ENCODE data around the gene ALG8.
"Not testable (repeated sequence)": the region's sequence is repeated elsewhere in the genome, so short reads cannot be mapped to it uniquely, and the experiment has no call there.

Gene ALG8

DNA sequence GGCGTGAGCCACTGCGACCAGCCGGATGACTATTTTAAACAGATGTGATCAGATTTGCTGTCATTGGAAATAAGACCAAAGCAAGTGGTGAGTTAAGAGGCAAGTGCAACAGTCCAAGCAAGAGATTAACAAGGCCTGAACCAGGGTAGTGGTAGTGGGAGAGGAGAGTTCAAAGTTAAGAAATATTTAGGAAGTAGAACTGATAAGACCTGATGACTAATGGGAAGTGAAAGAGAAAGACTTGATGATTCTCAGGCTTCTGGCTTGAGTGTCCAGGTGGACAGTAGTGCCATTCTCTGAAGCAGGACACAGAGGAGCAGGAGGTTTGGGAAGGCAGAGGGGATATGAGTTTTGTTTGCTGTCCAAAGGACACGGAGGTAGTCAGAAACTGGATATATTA lies 67.0 kb downstream of the ALG8 start:
- no peak for DNase-seq (ENCODE audit: low read depth in 1 of 2, low spot score in 1 of 2)

DNA sequence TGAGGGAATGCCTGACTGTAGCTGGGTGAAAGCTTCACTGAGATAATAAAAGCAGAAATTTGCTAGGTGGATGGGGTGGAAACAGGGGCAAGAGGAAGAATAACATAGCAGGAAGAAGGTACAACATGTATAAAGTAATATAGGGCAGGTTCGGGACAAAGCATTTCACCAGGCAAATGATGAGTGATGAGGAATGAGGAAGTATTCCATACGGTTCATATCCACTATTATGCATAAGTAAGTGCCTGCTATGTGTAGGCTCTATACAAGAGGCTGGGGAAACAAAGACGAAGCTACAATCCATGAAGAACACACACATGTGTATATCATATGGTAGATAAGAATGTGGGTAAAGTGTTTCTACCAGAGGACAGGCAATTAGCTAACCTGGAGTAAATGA lies 67.7 kb downstream of the ALG8 start:
- no peak for DNase-seq (ENCODE audit: low read depth in 1 of 2, low spot score in 1 of 2)

DNA sequence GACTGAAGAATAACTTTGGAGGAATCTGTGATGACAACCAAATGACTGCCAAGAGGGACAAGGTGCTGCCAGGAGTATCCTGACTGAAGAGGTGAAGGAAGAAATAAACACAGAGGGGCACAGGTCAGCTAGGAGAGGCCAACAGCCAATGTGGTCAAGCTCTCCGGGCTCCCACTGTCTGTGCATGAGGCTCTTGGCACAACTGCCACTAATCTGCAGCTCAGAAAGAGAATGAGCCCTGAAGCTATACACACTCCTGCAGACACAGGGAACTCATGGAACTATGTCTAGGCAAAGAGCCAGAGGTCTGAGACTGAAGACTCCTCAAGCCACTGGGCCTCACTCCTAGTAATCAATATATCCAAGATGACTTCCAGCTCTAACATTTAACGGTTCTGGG lies 68.8 kb downstream of the ALG8 start:
- DNase-seq (ENCODE audit: low read depth in 1 of 2, low spot score in 1 of 2) = no peak

DNA sequence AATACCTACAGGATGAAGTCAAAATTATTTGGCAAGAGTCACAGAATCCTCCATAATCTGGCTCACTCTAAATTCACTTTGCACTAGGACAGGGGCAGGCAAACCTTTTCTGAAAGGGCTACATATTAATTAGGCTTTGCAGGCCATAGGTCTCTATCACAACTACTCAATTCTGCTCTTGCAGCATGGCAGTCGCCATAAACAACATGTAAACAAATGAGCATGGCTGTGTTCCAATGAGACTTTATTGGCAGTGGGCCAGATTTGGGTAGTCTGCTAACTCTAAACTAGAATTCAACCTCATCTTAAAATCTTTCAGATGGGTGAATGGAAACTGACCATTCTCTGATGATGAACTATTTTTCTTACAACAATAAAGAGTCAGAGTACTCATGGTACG lies 70.0 kb downstream of the ALG8 start:
- no peak for DNase-seq (ENCODE audit: low read depth in 1 of 2, low spot score in 1 of 2)

DNA sequence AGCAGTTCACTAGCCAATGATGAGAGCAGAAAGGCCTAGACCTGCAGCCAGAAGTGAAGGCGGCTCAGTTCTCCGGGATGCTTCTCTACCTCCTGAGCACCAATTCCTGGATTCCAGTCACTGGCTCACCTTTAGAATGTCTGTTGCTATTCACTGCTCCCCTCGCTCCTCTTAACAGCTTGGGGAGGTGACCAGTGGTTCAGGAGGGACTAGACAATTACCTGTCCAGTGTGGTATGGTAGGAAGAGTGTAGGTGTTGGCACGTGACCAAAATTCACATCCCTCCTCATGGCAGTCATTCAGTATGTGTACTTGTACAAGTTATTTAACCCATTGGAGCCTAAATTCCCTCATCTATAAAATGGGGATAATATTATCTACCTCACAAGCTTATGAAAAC lies 71.7 kb downstream of the ALG8 start:
- no peak for DNase-seq (ENCODE audit: low read depth in 1 of 2, low spot score in 1 of 2)

DNA sequence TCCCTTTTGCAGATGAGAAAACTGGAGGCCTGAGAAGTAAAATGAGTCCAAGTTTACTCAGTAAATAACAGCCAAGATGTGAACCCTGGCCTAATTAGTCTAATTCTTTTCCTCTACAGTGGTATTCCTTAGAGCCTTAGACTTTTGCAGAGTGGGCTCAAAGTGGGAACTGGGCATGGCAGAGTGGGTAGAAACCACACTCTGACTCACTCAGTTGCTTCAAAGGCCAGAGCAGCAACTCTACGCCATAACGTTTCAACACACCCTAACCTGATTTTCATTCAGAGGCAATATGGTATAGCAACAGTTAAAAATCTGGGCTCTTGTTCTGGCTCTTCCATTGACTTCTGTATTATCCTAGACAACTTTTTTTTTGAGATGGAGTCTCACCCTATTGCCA lies 73.0 kb downstream of the ALG8 start:
- DNase-seq (ENCODE audit: low read depth in 1 of 2, low spot score in 1 of 2) = no peak

DNA sequence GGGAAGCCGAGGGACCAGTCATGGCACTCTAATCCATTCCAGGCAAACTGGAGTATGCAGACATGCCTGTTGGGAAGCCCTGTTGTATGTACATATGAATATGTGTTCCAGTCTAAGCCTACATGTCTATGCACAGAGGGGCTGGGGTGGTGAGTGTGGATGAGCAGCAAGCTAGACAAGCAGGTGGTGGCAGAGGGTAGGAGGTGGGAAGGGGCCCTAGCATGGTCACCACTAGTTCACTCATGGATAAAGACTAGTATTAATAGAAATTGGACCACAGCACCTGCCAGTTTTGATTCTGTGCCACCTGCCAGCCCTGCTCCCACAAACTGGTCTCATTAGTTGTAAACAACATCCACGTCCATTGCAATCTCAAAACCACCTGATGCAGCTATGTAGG lies 74.2 kb downstream of the ALG8 start:
- DNase-seq (ENCODE audit: low read depth in 1 of 2, low spot score in 1 of 2) = no peak

DNA sequence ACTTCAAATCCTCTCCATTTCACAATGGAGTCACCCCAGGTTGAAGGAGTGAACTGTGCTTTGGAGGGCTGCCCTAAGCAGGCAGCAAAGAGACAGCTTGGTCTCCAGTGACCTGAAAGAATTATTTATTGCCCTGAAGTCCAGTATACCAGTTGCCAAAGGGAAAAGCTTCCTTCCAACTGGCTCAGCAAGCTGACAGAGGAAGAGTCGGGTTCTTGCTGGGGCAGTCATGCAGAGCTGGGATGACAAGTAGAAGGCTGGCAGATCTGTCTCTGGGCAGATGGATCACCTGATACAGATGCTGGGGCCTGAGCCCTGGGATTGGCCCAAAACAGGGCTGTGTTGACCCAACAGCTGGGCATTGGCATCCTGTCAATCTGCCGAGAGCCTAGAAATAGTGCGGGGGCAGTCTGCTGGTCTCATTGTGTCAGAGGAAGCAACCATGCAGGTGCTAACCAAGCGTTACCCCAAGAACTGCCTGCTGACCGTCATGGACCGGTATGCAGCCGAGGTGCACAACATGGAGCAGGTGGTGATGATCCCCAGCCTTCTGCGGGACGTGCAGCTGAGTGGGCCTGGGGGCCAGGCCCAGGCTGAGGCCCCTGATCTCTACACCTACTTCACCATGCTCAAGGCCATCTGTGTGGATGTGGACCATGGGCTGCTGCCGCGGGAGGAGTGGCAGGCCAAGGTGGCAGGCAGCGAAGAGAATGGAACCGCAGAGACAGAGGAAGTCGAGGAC lies 75.8 kb downstream of the ALG8 start, which contains the start of gene THRSP:
THRSP (plus strand) TSS at position 422 of the 742 bp plus-strand sequence; CDS start at position 443, 21 bp downstream.
- DNase-seq (ENCODE audit: low read depth in 1 of 2, low spot score in 1 of 2) = no peak

DNA sequence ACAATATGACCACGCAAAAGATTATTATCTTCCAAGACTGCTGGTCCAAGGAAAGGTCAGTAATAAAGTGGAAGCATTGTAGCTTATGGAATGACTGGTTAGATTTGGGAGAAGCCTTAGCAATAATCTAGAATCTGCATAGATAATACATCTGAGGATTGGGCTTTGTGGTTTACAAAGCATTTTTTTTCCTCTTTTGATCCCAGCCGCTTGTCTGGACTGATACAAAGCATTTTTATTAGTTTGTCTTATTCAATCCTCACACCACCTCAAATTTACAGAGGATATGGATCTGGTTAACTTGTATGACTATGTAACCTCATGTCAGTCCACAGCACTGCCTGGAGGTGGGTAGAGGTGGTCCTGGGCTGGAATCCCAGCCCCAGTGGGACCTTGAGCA lies 76.8 kb downstream of the ALG8 start:
- DNase-seq (ENCODE audit: low read depth in 1 of 2, low spot score in 1 of 2) = no peak

DNA sequence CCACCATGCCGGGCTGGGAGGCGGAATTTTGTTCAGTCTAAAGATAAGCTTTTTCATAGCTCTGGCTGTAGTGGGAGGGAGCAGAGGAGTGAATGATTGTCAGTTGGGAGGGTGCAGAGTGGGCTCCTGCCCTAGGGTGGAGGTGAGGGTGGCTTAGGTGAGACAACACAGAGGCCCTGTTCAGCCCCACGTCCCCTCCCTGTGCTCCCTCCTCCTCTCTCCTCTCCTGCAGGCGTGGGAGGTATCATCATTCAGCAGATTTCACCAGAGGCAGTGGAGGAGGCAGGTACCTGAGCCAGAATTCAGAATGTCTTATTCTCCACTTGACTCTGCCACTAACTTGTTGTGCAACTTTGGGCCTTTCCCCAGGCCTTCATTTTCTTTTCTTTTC lies 77.5 kb downstream of the ALG8 start:
- DNase-seq (ENCODE audit: low read depth in 1 of 2, low spot score in 1 of 2) = no peak

DNA sequence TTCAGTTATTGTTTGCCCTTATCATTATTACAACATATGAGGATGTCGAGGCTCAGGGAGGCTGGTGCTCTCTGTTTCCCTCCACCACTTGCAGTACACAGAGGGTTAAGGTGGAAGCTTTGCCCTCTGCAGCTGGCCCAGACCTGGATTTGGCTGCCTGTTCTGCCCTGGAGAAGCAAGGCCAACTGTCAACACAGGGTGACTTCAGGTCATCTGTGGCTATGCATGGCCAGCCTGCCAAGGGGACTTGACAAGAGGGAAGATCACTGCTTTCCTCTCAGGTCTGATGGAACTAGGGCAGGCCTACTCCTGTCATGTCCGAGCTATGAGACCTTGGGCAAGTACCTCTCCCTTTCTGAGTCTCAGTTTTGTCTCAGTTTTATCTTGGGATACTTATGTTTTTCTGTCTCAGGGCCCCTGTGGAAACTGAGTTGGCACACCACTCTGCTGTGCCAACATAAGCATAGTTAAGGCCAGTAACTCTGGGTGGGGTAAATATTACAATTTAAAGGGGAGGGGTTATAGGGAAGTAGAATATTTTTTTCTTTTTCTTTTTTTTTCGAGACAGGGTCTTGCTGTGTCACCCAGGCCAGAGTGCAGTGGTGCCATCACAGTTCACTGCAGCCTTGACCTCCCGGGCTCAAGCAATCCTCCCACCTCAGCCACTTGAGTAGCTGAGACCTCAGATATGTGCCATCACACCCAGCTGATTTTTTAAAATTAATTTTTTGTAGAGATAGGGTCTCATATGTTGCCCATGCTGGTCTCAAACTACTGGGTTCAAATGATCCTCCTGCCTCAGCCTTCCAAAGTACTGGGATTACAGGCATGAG lies 78.1 kb downstream of the ALG8 start:
- no peak for DNase-seq (ENCODE audit: low read depth in 1 of 2, low spot score in 1 of 2)

DNA sequence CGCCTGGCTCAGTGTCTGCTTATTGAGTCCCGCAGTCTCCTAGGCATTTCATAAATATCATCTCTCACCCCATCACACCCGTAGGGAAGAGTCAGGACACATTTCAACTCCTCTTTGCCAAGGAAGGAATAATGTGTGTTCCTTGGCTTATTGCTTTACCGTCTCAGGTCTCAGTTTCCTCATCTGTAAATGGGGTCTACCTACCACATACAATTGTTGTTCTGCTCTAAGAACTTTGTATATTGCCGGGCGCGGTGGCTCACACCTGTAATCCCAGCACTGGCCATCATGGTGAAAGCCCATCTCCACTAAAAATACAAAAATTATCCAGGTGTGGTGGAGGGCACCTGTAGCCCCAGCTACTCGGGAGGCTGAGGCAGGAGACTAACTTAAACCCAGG lies 78.9 kb downstream of the ALG8 start:
- DNase-seq (ENCODE audit: low read depth in 1 of 2, low spot score in 1 of 2) = no peak

DNA sequence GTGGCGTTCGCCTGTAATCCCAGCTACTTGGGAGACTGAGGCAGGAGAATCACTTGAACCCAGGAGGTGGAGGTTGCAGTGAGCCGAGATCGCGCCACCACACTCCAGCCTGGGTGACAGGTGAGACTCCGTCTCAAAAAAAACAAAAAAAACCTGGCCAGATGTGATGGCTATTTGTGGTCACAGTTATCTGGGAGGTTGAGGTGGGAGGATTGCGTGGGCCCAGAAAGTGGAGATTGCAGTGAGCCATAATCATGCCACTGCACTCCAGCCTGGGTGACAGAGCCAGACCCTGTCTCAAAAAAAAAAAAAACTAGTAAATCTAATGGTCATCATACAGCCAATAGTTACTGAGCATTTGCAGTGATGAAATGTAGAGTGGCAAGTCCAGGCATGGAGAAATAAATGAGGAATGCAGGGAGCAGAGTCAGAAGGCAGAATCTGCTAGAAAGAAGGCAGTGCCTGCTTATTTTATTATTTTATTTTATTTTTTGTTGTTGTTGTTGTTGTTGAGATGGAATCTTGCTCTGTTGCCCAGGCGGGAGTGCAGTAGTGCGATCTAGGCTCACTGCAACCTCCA lies 79.6 kb downstream of the ALG8 start:
- DNase-seq (ENCODE audit: low read depth in 1 of 2, low spot score in 1 of 2) = not testable (repeated sequence)

DNA sequence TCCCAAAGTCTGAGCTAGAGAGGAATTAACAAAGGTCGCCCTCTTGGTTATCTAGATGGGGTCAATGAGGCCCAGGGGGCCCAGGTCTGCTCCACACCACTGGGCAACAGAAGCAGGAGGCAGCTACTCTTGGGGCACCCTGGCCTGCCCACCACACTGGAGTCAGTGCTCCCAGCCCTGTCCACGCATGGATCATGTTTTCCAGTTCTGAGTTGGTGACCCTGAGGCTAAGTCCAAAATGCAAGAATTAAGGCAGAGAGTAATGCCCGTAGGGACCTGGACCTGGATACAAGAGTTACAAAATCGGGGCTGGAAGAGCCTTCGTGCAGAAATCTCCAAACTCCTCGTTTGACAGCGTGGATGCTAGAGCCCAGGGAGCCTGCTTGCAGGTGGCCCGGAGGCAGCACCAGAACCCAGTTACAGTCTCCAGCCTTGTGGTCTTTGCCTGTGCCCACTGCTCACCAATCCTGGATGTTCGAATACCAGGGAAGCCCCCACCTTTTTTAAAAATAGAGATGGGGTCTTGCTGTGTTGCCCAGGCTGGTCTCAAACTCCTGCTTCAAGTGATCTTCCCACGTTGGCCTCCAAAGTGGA lies 81.9 kb downstream of the ALG8 start:
- no peak for DNase-seq (ENCODE audit: low read depth in 1 of 2, low spot score in 1 of 2)

DNA sequence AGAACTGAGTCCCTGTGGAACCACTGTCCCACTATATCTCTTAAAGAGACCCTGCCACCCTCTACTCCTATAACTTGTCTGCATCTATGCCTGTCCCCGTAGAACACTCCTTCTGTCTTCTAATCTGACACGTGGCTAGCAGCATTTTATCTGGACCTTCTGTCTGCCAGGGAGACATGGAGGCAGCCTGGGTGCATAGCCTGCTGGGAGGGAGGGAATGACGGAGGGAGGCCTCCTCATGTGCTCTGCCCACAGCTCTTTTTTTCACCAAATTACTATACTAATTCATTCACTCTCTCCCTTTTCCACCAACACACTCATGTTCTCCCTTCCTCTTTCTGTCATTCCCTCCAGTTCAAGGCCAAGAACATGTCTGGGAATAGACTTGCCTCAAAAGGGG lies 83.3 kb downstream of the ALG8 start:
- DNase-seq (ENCODE audit: low read depth in 1 of 2, low spot score in 1 of 2) = no peak

DNA sequence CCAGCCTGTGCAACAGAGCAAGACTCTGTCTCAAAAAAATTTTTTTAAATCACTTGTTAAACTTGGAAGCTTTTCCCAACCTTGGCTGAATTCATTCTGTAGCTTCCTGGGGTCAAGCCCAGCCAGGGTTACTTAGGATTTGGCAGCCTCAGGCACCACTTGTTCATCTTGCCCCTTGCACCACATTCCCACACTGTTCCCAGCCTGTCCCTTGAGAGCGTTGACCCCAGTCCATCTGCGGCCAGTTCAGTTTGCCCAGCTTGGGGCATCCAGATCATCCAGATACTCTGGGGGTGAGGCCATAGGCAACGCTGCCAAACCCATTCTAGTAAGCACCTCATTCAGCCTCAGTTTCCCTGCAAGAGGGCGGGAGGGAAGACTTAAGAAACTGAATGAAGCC lies 84.5 kb downstream of the ALG8 start:
- DNase-seq (ENCODE audit: low read depth in 1 of 2, low spot score in 1 of 2) = no peak

DNA sequence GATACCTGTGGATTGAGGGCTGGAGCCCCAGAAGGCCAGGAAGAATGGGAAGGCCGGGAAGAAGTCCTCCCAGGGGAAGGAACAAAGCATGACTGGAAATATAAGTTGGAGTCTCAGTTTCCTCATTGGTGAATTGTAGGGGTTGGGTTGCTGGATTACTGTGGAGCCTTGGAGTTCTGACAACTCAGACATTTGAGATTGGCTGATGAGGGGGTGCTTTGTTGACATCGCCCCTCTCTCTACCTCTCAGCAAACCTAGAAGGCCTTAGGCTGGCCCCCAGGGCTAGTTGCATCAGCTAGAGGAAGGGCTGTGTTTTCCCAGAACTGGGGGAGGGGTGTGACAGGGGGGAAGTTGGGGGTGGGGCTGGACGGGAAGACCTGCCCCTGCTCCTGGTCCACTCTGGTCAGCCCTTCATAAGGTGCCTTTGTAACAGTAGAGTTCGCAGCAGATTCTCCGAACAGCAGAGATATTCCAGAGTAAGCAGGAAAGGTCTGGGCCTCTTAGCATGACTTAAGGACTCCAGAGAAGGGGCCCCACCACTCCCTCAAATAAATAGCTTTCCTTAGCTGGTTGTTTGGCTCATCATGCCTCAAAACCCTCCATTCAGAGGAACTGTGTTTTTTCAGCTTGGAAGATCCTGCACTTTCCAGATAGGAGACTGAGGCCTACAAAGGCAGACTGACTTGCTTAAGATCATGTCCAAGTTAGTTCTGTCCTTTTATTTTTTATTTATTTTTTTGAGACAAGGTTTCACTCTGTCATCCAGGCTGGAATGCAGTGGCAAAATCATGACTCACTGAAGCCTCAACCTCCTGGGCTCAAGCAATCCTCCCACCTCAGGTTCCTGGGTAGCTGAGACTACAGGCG lies 88.2 kb downstream of the ALG8 start:
- DNase-seq (ENCODE audit: low read depth in 1 of 2, low spot score in 1 of 2) = no peak

Measured in stimulated activated CD4-positive, alpha-beta T cell treated with anti-CD3 and anti-CD28 coated beads, Interleukin-15, amount 100 ng/mL, for 1 hour (primary cell).